ENCODE measurements around the gene USO1. TPM values are rescaled to one million over a fixed set of nuclear protein-coding genes. Genes with fewer than 3 reads are reported as not detected.

Gene USO1
- total and polyA plus RNA-seq, 2 donors (not counting 3 experiments of a cell fraction or from before 2014, with no cell fraction given): 29.1 to 66.0 TPM

DNA sequence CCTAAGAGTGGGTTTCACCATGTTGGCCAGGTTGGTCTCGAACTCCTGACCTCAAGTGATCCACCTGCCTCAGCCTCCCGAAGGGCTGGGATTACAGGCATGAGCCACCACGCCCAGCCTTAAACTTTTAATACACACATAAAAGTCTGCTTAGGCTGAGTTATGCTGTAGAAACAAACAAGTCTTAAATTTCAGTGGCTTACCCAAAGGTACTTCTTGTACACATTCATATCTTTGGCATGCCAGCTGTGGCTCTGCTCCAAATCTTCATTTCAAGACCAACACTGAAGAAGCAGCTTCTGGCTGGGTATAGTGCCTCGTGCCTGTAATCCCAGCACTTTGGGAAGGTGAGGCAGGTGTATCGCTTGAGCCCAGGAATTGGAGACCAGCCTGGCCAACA, 97.6 kb downstream of the USO1 start:
- no peak overlapping the region for H3K4me2 ChIP-seq (ENCODE audit: insufficient read depth, low read length)
- H3K36me3 ChIP-seq (ENCODE audit: control insufficient read depth in 2 of 2, extremely low read depth in 1 of 2, insufficient read depth in 2 of 2, low read length in 2 of 2): no peaks in the 10 kb centered on the region
- H3K9me3 ChIP-seq (replicated peaks; ENCODE audit: control insufficient read depth, insufficient read depth, low read length): no peaks in the 10 kb centered on the region
- intact Hi-C loops (cut with micrococcal nuclease): no loop called here
- H3K79me2 ChIP-seq (ENCODE audit: control insufficient read depth, insufficient read depth, low read length): no peaks in the 10 kb centered on the region
- dilution Hi-C loops (cut with MboI; ENCODE audit: extremely low pct_ligation_motif_present, low sequenced_read_pairs): no loop called here
- no peak overlapping the region for H3K27ac ChIP-seq (ENCODE audit: insufficient read depth, low read depth, low read length)
- ChIA-PET CTCF (interaction anchor here (1.1 to 1.8 kb wide), 2 partner anchors 26 to 74 kb away, joined by 3 to 5 read pairs; no protein-coding TSS in a partner anchor), POLR2A (no interaction called here)
- H3K9ac ChIP-seq (replicated peaks; ENCODE audit: extremely low read depth, insufficient read depth, low read length): no peak overlapping the region
- no peak for DNase-seq (ENCODE audit: low read depth, low spot score)
- no peak overlapping the region for H3K4me3 ChIP-seq (replicated peaks in 1 of 3; ENCODE audit: insufficient read depth in 1 of 3, low read depth in 1 of 3, low read length in 3 of 3)
- H3K4me1 ChIP-seq (ENCODE audit: control insufficient read depth, extremely low read depth, insufficient read depth, low read length): no peaks in the 10 kb centered on the region
- BruUV-seq (replicated peaks): no TSS peak
- H3K9me1 ChIP-seq (replicated peaks; ENCODE audit: control insufficient read depth, extremely low read depth, insufficient read depth, low read length): no peaks in the 10 kb centered on the region
- no peak for FAIRE-seq
- H3K27me3 ChIP-seq (ENCODE audit: control insufficient read depth in 2 of 2, insufficient read depth in 2 of 2, low read length in 2 of 2): no peaks in the 10 kb centered on the region
- no peak overlapping the region for H2AFZ ChIP-seq (ENCODE audit: low read depth, low read length)
- TF ChIP-seq, protein P1, sequence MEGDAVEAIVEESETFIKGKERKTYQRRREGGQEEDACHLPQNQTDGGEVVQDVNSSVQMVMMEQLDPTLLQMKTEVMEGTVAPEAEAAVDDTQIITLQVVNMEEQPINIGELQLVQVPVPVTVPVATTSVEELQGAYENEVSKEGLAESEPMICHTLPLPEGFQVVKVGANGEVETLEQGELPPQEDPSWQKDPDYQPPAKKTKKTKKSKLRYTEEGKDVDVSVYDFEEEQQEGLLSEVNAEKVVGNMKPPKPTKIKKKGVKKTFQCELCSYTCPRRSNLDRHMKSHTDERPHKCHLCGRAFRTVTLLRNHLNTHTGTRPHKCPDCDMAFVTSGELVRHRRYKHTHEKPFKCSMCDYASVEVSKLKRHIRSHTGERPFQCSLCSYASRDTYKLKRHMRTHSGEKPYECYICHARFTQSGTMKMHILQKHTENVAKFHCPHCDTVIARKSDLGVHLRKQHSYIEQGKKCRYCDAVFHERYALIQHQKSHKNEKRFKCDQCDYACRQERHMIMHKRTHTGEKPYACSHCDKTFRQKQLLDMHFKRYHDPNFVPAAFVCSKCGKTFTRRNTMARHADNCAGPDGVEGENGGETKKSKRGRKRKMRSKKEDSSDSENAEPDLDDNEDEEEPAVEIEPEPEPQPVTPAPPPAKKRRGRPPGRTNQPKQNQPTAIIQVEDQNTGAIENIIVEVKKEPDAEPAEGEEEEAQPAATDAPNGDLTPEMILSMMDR (IDR thresholded peaks at IDR 0.05; ENCODE audit: extremely low read depth in 1 of 2, insufficient read depth in 1 of 2, low read depth in 1 of 2, low read length in 2 of 2): no peak
- no peaks in the 10 kb centered on the region for H4K20me1 ChIP-seq (replicated peaks; ENCODE audit: control insufficient read depth, extremely low read depth, insufficient read depth, low read length)

DNA sequence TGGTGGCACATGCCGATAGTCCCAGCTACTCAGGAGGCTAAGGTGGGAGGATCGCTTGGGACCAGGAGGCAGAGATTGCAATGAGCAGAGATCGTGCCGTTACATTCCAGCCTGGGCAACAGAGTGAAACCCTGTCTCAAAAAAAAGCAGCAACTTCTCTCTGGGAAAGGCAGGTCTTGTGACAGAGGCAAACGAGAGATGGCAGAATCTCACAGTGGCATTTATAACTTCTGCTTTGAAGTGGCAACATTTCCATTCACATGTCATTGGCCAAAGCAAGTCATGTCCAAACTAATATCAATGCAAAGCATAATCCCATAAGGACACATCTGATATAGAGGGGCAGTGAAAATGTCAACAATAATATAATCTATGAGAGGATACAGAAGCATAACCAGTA, 98.0 kb downstream of the USO1 start:
- no peaks in the 10 kb centered on the region for H3K9me3 ChIP-seq (replicated peaks; ENCODE audit: control insufficient read depth, insufficient read depth, low read length)
- FAIRE-seq: no peak
- H3K27me3 ChIP-seq (ENCODE audit: control insufficient read depth in 2 of 2, insufficient read depth in 2 of 2, low read length in 2 of 2): no peaks in the 10 kb centered on the region
- H3K4me2 ChIP-seq (ENCODE audit: insufficient read depth, low read length): no peak overlapping the region
- ChIA-PET POLR2A (interaction anchor here (0.7 kb wide), 1 partner anchor 119 kb away, joined by 3 read pairs; no protein-coding TSS in a partner anchor), CTCF (interaction anchor here (1.8 kb wide), 1 partner anchor 26 kb away, joined by 5 read pairs; no protein-coding TSS in a partner anchor)
- no peaks in the 10 kb centered on the region for H3K79me2 ChIP-seq (ENCODE audit: control insufficient read depth, insufficient read depth, low read length)
- dilution Hi-C loops (cut with MboI; ENCODE audit: extremely low pct_ligation_motif_present, low sequenced_read_pairs) (no loop called here), intact Hi-C loops (cut with micrococcal nuclease) (no loop called here)
- H3K36me3 ChIP-seq (ENCODE audit: control insufficient read depth in 2 of 2, extremely low read depth in 1 of 2, insufficient read depth in 2 of 2, low read length in 2 of 2): no peaks in the 10 kb centered on the region
- BruUV-seq (replicated peaks): no TSS peak
- H3K4me1 ChIP-seq (ENCODE audit: control insufficient read depth, extremely low read depth, insufficient read depth, low read length): no peaks in the 10 kb centered on the region
- no peak for TF ChIP-seq POLR2AphosphoS5 (IDR thresholded peaks at IDR 0.05; ENCODE audit: insufficient read depth, low read depth, low read length)
- no peak for TF ChIP-seq GATA2 (IDR thresholded peaks at IDR 0.05; ENCODE audit: insufficient read depth, insufficient read length, low read depth, low read length)
- TF ChIP-seq, protein P1 (IDR thresholded peaks at IDR 0.05; ENCODE audit: extremely low read depth in 1 of 2, insufficient read depth in 1 of 2, low read depth in 1 of 2, low read length in 2 of 2): no peak
- no peak for TF ChIP-seq POLR2A (IDR thresholded peaks at IDR 0.05; ENCODE audit: low read depth, low read length)
- no peak overlapping the region for H3K27ac ChIP-seq (ENCODE audit: insufficient read depth, low read depth, low read length)
- no peak overlapping the region for H3K9ac ChIP-seq (replicated peaks; ENCODE audit: extremely low read depth, insufficient read depth, low read length)
- DNase-seq (ENCODE audit: low read depth, low spot score): no peak
- no peaks in the 10 kb centered on the region for H3K9me1 ChIP-seq (replicated peaks; ENCODE audit: control insufficient read depth, extremely low read depth, insufficient read depth, low read length)
- no peak overlapping the region for H2AFZ ChIP-seq (ENCODE audit: low read depth, low read length)
- no peak overlapping the region for H3K4me3 ChIP-seq (replicated peaks in 1 of 3; ENCODE audit: insufficient read depth in 1 of 3, low read depth in 1 of 3, low read length in 3 of 3)
- no peaks in the 10 kb centered on the region for H4K20me1 ChIP-seq (replicated peaks; ENCODE audit: control insufficient read depth, extremely low read depth, insufficient read depth, low read length)
